ENCODE measurements around the gene RTKN2.
"Not testable (repeated sequence)": the region's sequence is repeated elsewhere in the genome, so short reads cannot be mapped to it uniquely, and the experiment has no call there.

- not testable (repeated sequence) for TF ChIP-seq CTCF, POLR2A (IDR thresholded peaks at IDR 0.05)
Measured at GRCh38 chr10:62242965-62243646, 25.5 kb downstream of the RTKN2 start.
